Measurements from ENCODE around the gene PPP2R3A.
A peak's percentile ranks its signal among the peaks of the same experiment; 100 is the strongest.
"Not testable (repeated sequence)": the region's sequence is repeated elsewhere in the genome, so short reads cannot be mapped to it uniquely, and the experiment has no call there.

Gene PPP2R3A

GRCh38 chr3:136083641-136084382 is 118.3 kb downstream of the PPP2R3A start:
- DNase-seq (ENCODE audit: low spot score); FAIRE-seq: not testable (repeated sequence)

GRCh38 chr3:136085067-136085466 is 119.5 kb downstream of the PPP2R3A start:
- not testable (repeated sequence) for DNase-seq (ENCODE audit: low spot score); FAIRE-seq

- FAIRE-seq (no peak), DNase-seq (ENCODE audit: low spot score) (no peak)
Measured at GRCh38 chr3:136093771-136094170, 128.2 kb downstream of the PPP2R3A start.

- no peak for FAIRE-seq
Measured at GRCh38 chr3:136105044-136105443, 139.5 kb downstream of the PPP2R3A start.

GRCh38 chr3:136106101-136106500 is 140.6 kb downstream of the PPP2R3A start:
- no peak for DNase-seq (ENCODE audit: low spot score)
- no peak for FAIRE-seq

More at GRCh38 chr3:136105044-136105443, 139.5 kb downstream of the PPP2R3A start:
- no peak for DNase-seq (ENCODE audit: low spot score)

GRCh38 chr3:136109499-136109898 is 144.0 kb downstream of the PPP2R3A start:
- DNase-seq (ENCODE audit: low spot score) (no peak), FAIRE-seq (no peak)

GRCh38 chr3:136110481-136110880 is 145.0 kb downstream of the PPP2R3A start:
- FAIRE-seq = no peak
- DNase-seq (ENCODE audit: low spot score) = no peak

GRCh38 chr3:136114421-136114820 is 148.9 kb downstream of the PPP2R3A start:
- DNase-seq (ENCODE audit: low spot score) (no peak), FAIRE-seq (no peak)

- FAIRE-seq; DNase-seq (ENCODE audit: low spot score): not testable (repeated sequence)
Measured at GRCh38 chr3:136119332-136119731, 153.8 kb downstream of the PPP2R3A start.

GRCh38 chr3:136119783-136120182 is 154.3 kb downstream of the PPP2R3A start:
- DNase-seq (ENCODE audit: low spot score); FAIRE-seq: not testable (repeated sequence)

- no peak for FAIRE-seq
- DNase-seq (ENCODE audit: low spot score) = no peak
Measured at GRCh38 chr3:136120373-136121348, 155.1 kb downstream of the PPP2R3A start.

GRCh38 chr3:136122006-136122405 is 156.5 kb downstream of the PPP2R3A start:
- no peak for DNase-seq (ENCODE audit: low spot score)
- no peak for FAIRE-seq

- not testable (repeated sequence) for DNase-seq (ENCODE audit: low spot score); FAIRE-seq
Measured at GRCh38 chr3:136131647-136132046, 166.1 kb downstream of the PPP2R3A start.

- DNase-seq (ENCODE audit: low spot score) = no peak
- no peak for FAIRE-seq
Measured at GRCh38 chr3:136134091-136134490, 168.6 kb downstream of the PPP2R3A start.

- no peak for DNase-seq (ENCODE audit: low spot score)
- no peak for FAIRE-seq
Measured at GRCh38 chr3:136135039-136135802, 169.7 kb downstream of the PPP2R3A start.

GRCh38 chr3:136136454-136136853 is 170.9 kb downstream of the PPP2R3A start:
- DNase-seq (ENCODE audit: low spot score) (no peak), FAIRE-seq (no peak)

- FAIRE-seq = no peak
- no peak for DNase-seq (ENCODE audit: low spot score)
Measured at GRCh38 chr3:136141291-136141785, 175.8 kb downstream of the PPP2R3A start.

- DNase-seq (ENCODE audit: low spot score) (peak; percentile 6), FAIRE-seq (no peak)
Measured at GRCh38 chr3:136141891-136142290, 176.4 kb downstream of the PPP2R3A start.

- peak; percentile 57 for DNase-seq (ENCODE audit: low spot score)
- FAIRE-seq = no peak
Measured at GRCh38 chr3:136142592-136142991, 177.1 kb downstream of the PPP2R3A start.

GRCh38 chr3:136144397-136144796 is 178.9 kb downstream of the PPP2R3A start:
- DNase-seq (ENCODE audit: low spot score); FAIRE-seq: not testable (repeated sequence)

Measured in urothelium cell line (cell line).